Raji (cell line): ENCODE data around the gene TMEM176A.

Experiments used
- POLR2A ChIP-seq: IDR thresholded peaks from 2 replicates; pipeline ENCODE4 v1.6.1; 2011; ENCODE audit warnings: low read depth, low read length, control low read depth; ENCODE audit not compliant: insufficient read depth

The TMEM176A gene, protein sequence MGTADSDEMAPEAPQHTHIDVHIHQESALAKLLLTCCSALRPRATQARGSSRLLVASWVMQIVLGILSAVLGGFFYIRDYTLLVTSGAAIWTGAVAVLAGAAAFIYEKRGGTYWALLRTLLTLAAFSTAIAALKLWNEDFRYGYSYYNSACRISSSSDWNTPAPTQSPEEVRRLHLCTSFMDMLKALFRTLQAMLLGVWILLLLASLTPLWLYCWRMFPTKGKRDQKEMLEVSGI

DNA sequence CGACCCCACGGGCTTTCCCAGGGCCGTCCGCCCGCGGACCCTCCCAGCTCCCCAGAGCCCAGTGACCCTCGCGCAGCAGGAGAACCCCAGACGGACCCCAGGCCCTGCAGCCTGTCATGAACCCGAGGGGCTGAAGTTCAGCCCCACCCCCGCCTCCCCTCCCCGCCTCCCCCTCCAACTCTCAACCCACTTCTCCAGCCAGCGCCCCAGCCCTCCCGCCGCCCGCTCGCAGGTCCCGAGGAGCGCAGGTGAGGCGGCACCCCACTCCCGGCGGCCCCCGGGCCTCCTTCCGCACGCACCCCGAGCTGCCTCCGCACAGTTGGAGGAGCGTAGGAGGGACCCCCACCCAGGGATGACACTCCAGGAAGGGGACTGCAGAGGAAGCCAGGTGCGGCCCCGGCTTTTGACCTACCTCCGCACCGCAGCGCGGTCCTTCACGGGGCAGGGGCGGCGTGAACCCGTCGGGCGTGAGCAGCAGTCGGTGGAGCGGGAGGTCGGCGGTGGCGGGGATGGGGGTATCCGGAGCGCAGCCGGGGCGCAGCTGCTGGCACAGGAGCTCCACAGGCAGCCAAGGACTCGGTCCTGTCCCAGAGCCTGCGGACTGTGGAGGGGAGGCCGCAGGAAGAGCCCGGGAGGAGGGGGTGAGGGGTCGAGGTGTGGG is at the start of gene TMEM176A:
Gene TMEM176A (plus strand): TSS at position 189 of the 661 bp plus-strand sequence. CDS start 782 bp downstream, outside the sequence.
- TF ChIP-seq POLR2A = no peak

DNA sequence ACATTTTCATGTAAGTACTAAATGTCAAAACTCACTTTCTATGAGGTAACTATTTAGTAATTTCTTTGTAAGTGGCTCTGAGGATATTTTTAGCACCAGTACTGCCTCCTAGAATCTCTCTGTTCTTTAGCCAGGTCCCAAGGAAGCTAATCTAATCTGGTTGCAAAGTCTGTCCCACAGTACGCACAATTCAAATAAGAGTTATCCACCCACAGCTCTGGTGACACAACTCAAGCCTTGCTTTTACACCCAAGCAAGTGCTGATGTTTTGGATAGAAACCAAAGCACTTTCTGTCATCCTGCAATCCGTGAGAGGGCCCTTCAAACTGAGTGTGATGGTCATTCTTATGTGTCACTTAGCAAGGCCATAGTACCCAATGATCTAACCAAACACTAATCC is 48.9 kb upstream of the TMEM176A start:
- no peak for TF ChIP-seq POLR2A

DNA sequence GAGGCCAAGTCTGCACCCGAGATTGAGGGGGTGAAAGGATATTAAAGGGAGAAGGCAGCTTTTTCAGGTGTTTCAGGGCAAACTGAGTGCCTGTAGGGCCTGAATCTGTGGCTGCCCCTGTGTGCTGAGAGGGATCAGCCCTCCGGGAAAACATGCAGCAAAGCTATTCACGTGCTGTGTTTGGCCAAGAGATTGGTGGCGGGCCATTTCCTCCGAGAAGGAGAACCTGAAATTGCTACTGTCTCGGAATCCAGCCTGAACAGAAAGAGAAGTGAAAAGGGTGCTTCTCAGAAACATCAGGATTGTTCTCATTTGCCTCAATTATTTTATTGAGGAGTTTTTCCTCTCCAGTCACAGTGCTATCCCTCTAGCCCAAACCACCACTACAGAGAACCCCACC is 47.3 kb upstream of the TMEM176A start:
- no peak for TF ChIP-seq POLR2A

DNA sequence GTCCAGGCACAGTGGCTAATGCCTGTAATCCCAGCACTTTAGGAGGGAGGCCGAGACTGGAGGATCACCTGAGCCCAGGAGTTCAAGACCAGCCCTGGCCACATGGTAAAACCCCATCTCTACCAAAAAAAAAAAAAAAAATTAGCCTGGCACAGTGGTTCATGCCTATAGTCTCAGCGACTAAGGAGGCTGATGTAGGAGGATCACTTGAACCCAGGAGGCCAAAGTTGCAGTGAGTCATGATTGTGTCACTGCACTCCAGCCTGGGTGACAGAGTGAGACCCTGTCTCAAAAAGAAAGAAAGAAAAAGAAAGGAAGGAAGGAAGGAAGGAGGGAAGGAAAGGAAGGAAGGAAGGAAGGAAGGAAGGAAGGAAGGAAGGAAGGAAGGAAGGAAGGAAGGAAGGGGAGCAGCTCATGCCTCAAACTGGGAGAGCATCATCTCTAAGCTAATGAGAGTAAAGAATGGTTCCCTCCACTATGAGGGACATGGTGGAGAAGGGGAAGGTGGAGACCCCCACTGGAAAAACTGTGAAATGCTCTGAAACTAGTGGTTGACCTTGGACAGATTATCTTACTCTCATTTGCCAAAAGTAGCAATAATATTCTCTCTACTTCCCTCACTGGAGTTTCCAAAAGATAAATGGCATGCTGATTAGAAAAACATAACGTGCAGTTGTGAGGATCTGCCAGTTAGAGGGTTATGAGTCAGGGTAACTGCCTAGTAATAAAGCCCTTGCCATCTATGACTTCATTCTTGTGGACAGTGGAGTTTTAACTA is 46.6 kb upstream of the TMEM176A start:
- TF ChIP-seq POLR2A = no peak

DNA sequence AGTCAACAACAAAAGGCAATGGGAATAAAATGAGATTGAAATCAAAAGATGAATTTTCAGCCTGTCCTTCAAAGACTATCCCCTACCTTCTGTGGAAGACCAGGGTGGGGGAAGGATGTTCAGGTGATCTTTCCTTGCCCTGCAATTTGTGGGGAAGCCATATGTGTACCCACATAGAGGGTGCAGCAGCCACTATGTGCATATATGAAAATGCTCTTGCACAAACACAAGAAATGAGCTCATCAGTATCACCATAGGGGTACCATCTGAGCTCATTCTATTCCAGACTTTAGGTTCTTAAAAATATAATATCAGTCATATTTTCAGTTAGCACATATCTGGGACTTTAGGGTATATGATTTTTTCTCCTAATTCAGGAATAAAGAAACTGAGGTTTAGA is 45.6 kb upstream of the TMEM176A start:
- no peak for TF ChIP-seq POLR2A

DNA sequence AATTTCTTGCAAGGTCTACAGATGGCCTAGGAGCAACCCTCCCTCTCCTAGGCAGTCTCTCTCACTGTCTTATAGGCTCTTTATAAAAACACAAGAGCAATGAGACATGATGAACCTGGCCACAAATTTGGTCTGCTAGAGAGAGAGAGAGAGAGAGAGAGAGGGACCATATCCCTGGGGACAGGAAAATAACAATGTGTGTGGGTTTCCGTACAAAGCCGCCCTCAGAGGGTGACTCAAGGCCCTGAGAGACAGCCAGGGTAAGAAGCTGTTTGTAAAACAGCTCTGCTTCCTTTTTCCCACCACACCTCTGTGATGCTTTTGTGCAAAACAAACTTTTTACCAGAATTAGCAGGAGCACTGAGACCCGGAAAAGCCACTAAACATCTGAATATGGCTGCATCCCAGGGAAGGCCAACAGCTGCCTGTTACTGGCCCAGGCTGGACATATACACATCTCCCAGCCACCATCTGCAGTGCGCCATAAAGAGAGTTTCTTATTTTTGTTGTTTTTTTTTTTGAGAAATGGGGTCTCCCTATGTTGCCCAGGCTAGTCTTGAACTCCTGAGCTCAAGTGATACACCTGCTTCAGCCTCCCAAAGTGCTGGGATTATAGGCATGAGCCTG is 45.0 kb upstream of the TMEM176A start:
- no peak for TF ChIP-seq POLR2A

DNA sequence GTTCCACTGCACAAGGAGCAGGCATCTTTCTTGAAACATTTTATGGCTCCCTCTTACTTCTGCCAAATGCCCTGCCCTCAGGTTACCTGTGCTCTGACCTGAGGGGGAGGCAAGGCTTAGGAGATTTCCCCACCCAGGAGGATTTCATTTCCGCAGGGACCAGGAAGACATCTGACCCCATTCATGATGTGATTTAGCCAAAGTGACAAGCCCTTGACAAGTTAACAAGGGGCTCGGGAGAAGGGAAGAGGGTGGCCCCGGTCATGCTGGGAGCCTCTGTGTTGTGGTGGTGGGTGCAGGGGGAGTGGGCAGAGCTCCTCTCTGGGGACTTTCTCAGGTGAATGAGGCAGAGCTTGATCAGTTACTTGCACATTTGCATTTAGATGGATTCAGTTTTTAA is 44.4 kb upstream of the TMEM176A start:
- no peak for TF ChIP-seq POLR2A

DNA sequence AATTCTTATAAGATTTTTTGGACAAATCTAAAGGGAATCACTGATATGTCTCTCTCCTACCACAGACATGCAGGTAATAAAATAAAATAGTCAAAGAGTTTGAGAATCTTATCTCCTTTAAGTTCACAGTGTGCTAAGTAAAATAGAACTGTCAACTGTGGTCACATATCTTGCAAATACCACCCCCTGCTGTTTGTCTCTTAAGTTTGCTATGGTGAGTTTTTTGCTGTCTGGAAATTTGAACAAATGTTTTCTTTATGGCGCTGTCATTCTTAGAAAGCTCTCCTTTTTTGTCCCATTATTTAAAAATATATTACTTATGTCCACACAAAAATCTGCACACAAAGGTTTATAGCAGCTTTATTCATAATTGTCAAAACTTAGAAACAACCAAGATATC is 43.7 kb upstream of the TMEM176A start:
- no peak for TF ChIP-seq POLR2A

DNA sequence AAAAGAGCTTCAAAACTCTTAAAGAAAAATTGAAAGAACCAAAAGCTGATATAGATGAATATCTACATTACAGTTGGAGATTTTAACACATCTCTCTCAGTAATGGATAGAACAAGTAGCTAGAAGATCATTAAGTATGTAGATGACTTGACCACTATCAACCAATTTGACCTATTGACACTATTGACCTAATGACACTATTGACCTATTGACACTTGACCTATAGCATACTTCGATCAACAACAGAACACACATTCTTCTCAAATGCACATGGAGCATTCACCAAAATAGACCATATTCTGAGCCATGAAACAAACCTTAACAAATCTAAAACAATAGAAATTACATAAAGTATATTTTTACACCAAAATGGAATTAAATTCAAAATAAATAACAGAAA is 41.1 kb upstream of the TMEM176A start:
- TF ChIP-seq POLR2A = no peak

DNA sequence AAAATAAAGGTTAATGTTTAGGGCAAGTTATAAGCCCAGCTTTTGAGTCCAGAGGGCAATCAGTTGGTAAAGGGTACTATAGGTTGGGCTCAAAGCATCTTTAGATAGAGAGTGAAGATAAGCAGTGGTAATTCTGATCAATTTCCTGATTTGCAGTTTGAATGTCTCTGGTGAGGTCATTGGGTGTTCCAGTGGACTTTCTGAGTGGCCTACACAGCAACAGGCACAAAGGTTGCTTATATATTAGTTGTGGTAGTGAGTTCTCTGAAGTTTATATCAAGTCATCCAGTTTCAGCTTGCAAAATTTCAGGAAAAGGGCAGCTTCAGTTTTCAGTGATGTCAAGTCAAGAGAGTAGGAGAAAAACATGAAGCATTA is 34.2 kb upstream of the TMEM176A start:
- TF ChIP-seq POLR2A = no peak

DNA sequence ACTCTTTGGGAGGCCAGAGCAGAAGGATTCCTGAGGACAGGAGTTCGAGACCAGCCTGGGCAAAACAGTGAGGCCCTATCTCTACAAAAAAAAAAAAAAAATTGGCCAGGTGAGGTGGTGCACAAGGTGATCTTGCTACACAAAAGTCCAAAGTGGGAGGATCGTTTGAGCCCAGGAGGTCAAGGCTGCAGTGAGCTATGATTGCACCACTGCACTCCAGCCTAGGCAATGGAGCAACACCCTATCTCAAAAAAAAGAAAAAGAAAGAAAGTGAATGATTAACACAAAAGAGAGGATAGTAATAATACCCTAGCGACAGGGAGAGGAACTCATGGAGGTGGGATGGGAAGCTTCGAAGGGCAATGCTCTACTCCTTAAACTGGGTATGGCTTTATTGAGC is 30.8 kb upstream of the TMEM176A start:
- no peak for TF ChIP-seq POLR2A

DNA sequence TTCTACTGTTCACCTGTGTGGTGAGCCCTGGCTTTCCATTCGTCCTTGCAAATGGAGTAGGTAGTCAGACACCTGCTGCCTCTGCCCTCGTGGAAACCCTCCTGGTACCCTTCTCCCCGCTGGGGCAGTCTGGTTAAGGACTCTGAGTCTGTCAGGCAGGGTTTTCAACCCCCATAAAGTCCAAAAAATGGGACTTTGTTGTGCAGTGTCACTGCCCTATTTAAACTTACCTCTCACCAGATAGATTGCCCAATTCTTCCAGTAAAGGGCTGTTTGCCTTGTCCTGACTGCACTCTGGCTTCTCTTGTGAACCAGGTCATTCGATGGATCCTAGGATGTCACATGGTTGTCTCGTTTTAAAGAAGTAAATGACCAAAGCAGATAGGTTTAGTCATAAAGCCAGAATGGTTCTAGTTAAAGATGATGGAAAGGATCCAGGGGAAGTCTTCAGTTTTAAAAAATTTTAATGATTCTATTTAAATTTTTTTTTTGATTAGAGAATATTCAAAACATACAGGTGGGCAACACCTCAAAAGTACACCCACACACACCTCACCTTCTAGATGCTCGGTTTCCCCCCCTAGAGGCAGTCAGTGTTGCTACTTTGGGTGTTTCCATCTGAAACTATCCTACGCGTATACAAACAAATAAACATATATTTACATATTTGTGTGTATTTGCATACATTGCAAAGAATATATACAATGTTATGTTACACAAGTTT is 22.4 kb upstream of the TMEM176A start:
- TF ChIP-seq POLR2A = no peak

DNA sequence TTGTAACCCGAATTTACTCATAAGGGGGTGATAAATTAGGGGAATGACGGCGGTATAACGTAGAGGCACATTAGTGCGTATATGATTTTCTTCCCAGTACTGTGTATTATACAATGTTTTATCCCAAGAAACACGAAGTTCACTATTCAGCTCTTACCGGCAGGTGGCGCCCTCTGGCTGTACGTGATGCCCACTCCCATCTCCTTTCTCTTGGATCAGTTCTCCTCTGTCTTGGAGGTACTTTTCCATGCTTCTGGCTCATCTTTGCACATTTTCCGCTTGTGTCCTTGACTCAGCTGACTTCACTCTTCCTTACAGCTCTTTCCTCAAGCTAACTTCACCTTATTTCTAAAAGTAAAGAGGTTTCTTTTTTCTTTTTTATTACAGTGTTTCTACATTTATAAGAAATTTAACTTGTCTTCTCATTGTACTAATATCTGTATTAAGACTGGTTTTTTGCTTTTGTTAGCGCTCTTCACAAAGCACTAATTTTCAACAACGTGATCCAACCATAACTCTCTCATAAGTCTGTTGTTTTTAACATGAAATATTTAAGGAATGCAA is 21.7 kb upstream of the TMEM176A start:
- no peak for TF ChIP-seq POLR2A

DNA sequence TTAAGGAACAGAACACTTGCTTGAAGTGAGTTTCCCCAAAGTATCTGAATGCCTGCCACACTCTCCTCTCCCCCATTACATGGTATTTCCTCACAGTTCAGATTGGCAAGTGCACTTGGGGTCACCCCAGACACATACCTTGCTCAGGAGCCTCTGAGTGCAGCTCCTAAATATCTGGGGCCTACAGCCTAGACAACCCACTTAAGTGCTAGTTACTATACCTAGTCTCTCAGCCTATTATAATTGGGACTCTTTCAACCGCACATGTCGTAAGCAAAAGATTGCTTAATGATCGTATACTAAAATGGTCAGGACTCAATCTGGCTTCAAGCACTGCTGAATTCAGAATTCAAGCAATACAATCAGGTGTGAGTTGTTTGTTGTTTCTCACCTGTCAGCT is 20.3 kb upstream of the TMEM176A start:
- no peak for TF ChIP-seq POLR2A

DNA sequence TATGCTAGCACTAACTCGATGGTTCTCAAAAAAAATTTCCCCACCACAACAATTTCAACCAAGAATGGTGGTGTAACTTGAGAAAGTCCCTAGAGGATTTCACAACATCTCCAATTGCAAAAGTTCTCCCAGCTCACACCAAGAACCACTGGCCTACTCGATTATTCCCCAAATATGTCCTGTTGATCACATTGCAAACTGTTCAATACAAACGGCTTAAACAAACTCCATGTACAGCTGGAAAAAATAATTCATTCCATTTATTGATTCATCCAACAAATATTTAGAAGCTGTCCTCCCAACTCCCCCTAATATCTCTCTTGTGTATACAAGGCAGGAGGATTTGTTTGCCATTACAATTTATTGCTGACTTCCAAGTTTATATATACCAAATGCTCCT is 19.5 kb upstream of the TMEM176A start:
- TF ChIP-seq POLR2A = no peak

DNA sequence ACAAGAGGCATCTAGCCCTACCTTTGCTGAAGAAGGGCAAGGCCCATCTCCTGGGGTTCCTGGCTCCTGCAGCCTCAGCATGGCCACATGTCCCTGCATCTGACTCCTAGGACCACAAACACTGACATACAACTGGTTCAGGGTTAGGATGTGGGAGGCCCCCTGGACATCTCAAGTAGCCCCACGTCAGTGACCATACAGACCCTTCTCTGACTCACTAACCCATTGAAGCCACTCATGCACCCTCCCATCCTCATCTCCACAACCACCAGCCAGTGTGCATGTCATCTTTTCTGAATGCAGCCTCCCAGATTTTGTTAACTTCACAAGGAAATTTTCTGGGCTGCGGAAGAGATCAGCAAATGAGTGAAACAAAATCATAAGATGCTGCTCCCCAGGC is 18.6 kb upstream of the TMEM176A start:
- no peak for TF ChIP-seq POLR2A
